Stimulated activated CD4-positive, alpha-beta T cell treated with anti-CD3 and anti-CD28 coated beads, Interleukin-12 subunit alpha, Interleukin-12 subunit beta, amount 100 ng/mL, for 4 hours (primary cell): ENCODE data around the gene SPIRE1.

ENCODE experiments used
- DNase-seq: peaks from one replicate; pipeline ENCODE4 v3.0.0-alpha.2; 2020

SPIRE1 gene

GRCh38 chr18:12657684-12658425 lies at the start of gene SPIRE1:
TSS of gene SPIRE1 (minus strand) at chr18:12658107. CDS start at chr18:12657866, 241 bp downstream.
- DNase-seq, result peak; percentile 34

GRCh38 chr18:12703664-12704063 lies 45.8 kb upstream of the SPIRE1 start:
- DNase-seq, result no peak

- DNase-seq, result no peak
Measured at GRCh38 chr18:12703096-12703567, 45.2 kb upstream of the SPIRE1 start.

DNA sequence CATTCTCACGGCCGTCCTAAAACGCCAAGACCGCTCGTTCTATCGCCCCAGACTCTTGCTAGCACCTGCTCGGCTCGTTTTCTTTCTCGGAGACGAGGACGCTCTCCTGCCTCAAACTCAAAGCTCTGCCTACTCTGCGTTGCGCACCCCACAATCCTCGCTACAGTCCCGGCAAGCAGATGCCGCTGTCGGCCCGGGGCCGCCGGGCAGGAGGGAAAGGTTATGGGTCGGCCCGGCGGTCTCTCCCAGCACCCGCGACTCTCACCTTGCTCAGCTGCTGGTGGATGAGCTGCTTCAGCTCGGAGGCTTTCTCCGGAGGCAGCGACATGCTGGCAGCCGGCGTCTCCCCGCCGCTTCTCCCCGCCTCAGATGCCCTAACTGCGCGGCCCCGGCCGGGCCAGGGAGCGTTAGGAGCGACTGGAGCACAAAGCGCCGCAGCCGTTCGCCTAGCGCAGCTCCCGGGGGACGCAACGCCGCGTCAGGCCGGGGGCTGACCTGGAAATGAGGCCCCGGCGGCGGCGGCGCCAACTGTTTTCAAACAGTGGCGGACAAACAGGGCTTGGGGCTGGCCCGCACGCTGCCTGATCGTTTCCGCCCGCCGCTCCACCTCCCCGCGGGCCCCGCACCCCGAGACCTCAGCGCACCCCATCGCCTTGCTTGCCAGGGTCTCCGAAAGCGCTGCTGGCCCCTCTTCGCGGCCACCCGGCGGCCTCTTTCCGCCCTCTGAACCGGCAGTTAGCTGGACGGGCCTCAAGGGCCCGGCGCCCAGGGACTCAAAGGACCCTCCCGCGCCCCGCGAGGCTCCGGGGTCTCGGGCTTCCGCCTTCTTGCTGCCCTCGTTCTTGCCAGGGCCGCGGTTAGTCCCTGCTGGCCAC lies 44.6 kb upstream of the SPIRE1 start, which contains the start of the genes CEP76 and PSMG2:
Gene CEP76 (minus strand): TSS at position 503 of the 875 bp plus-strand sequence. CDS start 175 bp downstream, at position 328.
Gene PSMG2 (plus strand): TSS at position 822 of the 875 bp plus-strand sequence. CDS start 66 bp downstream, outside the sequence.
- DNase-seq, result peak; percentile 77

DNA sequence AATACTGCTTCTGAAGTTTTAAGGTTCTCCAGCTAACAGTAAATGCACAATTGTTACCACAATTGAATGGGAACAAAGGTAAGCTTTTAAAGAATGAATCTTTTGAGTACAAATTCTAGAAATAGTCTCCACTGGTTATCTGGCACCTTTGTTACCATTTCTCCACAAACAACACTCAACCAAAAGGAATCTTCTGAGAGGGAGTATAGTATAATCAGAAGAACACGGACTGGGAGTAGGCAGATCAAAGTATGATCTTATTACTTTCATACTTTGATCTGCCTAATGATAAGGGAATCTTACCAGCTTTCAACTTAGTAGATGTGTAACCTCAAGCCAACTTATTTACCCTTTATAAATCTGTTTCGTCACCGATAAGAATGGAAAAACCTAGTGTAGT lies 43.3 kb upstream of the SPIRE1 start:
- no peak for DNase-seq

- DNase-seq, result no peak
Measured at GRCh38 chr18:12699747-12700146, 41.8 kb upstream of the SPIRE1 start.

DNA sequence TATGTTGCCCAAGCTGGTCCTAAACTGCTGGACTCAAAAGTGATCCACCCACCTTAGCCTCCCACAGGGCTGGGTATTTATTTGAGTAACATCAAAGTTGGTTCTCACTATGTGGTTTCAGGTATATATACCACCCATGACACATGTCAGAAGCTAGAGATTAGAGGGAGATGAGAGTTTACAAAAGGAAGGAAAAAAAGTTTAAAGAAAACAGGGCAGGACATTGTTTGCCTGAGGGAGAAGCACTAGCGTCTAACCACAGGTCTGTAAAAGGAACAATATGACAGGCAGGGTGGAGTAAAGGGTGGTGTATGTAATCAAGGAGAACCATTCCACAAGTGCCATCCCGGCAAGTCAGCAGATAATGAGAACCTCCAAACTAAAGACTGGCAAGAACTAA lies 36.1 kb upstream of the SPIRE1 start:
- DNase-seq, result no peak

DNA sequence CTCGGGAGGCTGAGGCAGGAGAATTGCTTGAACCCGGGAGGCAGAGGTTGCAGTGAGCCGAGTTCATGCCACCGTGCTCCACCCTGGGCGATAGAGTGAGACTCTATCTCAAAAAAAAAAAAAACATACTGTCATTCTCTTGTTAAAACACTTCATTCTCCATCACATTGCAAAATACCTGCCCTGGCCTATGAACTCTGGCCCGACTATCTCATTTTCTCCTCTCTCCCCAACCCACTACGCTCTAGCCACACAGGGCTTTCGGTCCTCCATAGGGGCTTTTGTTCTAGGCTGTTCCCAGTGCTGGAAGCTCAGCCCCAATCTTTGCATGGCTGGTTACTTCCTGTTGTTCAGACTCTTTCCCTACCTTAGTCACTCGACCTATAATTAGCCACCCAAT lies 34.3 kb upstream of the SPIRE1 start:
- no peak for DNase-seq

GRCh38 chr18:12689256-12689850 lies 31.4 kb upstream of the SPIRE1 start:
- no peak for DNase-seq

GRCh38 chr18:12686100-12686499 lies 28.2 kb upstream of the SPIRE1 start:
- DNase-seq, result no peak

- no peak for DNase-seq
Measured at GRCh38 chr18:12679183-12679786, 21.4 kb upstream of the SPIRE1 start.

DNA sequence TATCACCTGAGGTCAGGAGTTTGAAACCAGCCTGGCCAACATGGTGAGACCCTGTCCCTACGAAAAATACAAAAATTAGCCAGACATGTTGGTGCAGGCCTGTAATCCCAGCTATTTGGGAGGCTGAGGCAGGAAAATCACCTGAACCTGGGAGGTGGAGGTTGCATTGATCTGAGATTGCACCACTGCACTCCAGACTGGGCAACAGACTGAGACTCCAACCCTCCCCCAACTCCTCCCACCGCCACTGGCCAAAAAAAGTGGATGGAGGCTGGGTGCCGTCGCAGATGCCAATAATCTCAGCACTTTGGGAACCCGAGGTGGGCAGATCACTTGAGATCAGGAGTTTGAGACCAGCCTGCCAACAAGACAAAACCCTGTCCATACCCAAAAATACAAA lies 10.1 kb upstream of the SPIRE1 start:
- DNase-seq, result no peak

DNA sequence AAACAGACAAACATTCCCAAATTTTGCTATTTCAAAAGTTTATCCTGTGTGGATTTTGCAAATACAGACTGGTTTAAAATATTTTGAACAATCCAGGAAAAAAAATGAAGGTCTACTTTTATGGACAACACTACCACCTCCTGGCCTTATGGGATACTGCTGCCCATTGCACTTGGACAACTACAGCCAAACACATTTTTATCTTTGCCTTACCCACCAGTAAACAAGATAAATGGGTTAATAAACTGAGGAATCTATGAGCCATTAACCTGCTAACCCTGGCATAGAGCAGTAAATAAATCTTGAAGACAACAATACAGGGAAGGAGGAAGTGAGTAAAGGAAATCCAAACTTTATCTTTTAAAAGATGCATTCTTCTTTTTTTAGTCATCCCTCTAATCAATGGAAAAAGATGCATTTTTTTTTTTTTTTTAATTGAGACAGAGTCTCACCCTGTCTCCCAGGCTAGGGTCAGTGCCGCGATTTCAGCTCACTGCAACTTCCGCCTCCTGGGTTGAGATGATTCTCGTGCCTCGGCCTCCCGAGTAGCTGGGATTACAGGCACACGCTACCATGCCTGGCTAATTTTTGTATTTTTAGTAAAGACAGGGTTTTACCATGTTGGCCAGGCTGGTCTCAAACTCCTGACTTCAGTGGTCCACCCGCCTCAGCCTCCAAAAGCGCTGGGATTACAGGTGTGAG lies 2.1 kb upstream of the SPIRE1 start:
- DNase-seq, result no peak

DNA sequence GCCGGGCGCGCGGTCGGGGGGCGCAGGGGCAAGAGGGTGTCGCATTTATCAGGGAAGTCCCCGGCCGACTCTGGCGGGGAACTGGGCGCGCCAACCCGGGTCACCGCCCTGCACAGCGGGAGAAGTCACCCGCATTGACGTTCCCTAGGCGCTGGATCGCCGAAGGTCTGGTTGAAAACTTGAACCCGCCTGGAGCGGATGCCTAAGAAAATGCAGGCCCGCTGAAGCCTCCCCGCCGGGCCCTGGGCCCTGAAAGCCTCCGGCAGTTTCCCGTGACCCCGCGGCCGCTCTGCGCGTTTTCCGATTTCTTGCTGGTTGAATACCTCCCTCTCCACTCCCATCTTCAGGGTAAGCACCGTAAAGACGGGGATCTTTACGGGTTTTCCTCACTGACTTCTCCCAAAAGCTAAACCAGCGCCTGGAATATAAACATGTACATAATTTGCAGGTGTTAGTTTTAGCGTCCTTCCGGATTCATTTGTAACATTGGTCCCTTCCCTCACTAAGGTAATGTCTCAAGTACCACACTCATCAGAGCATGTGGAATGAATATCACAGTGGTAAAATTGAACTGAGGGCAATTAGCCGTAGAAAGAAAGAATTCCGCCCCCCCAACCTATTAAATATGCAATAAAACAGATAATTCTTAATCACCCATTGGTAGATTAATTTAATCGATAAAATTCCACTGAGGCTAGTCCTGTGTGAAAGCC lies 675 bp upstream of the SPIRE1 start:
- DNase-seq, result no peak

- DNase-seq, result peak; percentile 29
Measured at GRCh38 chr18:12656938-12657683, 796 bp downstream of the SPIRE1 start.

- no peak for DNase-seq
Measured at GRCh38 chr18:12656605-12656937, 1.3 kb downstream of the SPIRE1 start.

DNA sequence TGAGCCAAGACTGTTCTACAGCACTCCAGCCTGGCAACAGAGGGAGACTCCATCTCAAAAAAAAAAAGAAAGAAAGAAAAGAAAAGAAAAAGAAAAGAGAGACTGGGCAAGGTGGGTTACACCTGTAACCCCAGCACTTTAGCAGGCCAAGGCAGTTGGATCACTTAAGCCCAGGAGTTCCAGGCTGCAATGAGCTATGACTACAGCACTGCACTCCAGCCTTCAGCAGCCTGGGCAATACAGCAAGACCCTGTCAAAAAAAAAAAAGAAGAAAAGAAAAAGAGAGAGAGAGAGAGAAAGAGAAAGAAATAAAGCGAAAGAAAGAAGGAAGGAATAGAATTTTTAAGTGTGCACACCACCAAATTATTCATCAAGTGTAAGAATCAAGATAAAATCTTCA lies 2.9 kb downstream of the SPIRE1 start:
- no peak for DNase-seq

DNA sequence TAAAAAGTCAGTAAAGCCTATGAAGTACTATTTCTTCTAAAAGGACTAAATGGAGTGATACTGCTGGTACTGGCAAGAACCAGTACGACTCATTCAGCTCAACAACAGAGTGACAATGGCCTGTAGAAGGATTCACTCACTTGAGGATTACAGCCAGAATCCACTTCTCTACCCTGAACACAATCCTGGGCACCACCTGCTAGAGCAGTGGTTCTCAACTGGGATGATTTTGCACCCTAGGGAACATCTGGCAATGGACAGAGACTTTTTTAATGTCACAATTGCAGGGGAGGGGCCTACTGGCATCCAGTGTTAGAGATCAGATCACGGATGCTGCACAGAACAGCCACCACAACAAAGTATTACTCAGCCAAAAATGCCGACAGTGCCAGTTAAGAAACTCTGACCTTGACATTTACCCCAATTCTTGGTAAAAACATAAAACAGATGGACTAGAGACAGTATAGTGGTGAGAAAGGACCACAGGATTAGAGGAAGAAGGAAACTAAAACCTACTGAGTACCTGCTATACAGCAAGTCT lies 5.0 kb downstream of the SPIRE1 start:
- DNase-seq, result no peak

GRCh38 chr18:12651651-12652050 lies 6.3 kb downstream of the SPIRE1 start:
- DNase-seq, result no peak

- no peak for DNase-seq
Measured at GRCh38 chr18:12647773-12648172, 10.1 kb downstream of the SPIRE1 start.
